GM23338 (cell line): ENCODE results near the gene PDSS1. TPM values are rescaled to one million over a fixed set of nuclear protein-coding genes. Genes with fewer than 3 reads are reported as not detected.
A peak's percentile ranks its signal among the peaks of the same experiment; 100 is the strongest.

Source experiments
- ATAC-seq: fragments of 200-7000 bp; cut with Tn5 transposase; 3 replicates; pipeline ENCODE4 v1.9.1; 2020
- DNase-seq: peaks from one replicate; pipeline ENCODE4 v3.0.0-alpha.2; 2015; ENCODE audit warnings: low spot score
- H2AFZ ChIP-seq: fragments of 200-600 bp; sonication (generic); 2 replicates; pipeline ENCODE4 v1.8.0; 2016; ENCODE audit warnings: antibody characterized with exemption, mild to moderate bottlenecking, moderate library complexity
- H3F3A ChIP-seq: fragments of 200-600 bp; sonication (generic); replicated peaks from 2 replicates; pipeline ENCODE4 v1.8.0; 2017; ENCODE audit warnings: antibody characterized with exemption, mixed run types, low read depth
- H3K27ac ChIP-seq: fragments of 200-600 bp; sonication (generic); 2 replicates; pipeline ENCODE4 v1.6.1; 2016; ENCODE audit warnings: low read depth
- H3K27me3 ChIP-seq: fragments of 200-600 bp; sonication (generic); 2 replicates; pipeline ENCODE4 v1.8.0; 2016; ENCODE audit warnings: mild to moderate bottlenecking, mixed run types, moderate library complexity; ENCODE audit not compliant: insufficient read depth
- H3K36me3 ChIP-seq: fragments of 200-600 bp; sonication (generic); 2 replicates; pipeline ENCODE4 v1.8.0; 2016; ENCODE audit warnings: mild to moderate bottlenecking; ENCODE audit not compliant: insufficient read depth
- H3K4me1 ChIP-seq: fragments of 200-600 bp; sonication (generic); 2 replicates; pipeline ENCODE4 v1.8.0; 2016; ENCODE audit warnings: mild to moderate bottlenecking, moderate library complexity; ENCODE audit not compliant: insufficient read depth
- H3K4me2 ChIP-seq: fragments of 200-600 bp; sonication (generic); 2 replicates; pipeline ENCODE4 v1.7.1; 2017; ENCODE audit warnings: mixed run types
- H3K4me3 ChIP-seq: fragments of 200-600 bp; sonication (generic); 2 replicates; pipeline ENCODE4 v1.6.1; 2016; ENCODE audit warnings: mixed run types
- H3K79me2 ChIP-seq: fragments of 200-600 bp; sonication (generic); replicated peaks from 2 replicates; pipeline ENCODE4 v1.8.0; 2017; ENCODE audit warnings: mild to moderate bottlenecking; ENCODE audit not compliant: insufficient read depth
- H3K9me2 ChIP-seq: fragments of 200-600 bp; sonication (generic); 2 replicates; pipeline ENCODE4 v1.8.0; 2017; ENCODE audit not compliant: insufficient read depth
- H4K20me1 ChIP-seq: fragments of 200-600 bp; sonication (generic); replicated peaks from 2 replicates; pipeline ENCODE4 v1.8.0; 2017; ENCODE audit warnings: mild to moderate bottlenecking; ENCODE audit not compliant: insufficient read depth
- H3K27ac Mint-ChIP-seq: 2 replicates; pipeline ENCODE4 v1.8.0; 2020; ENCODE audit warnings: inconsistent platforms, mild to moderate bottlenecking, moderate library complexity, mixed read lengths
- H3K27me3 Mint-ChIP-seq: 3 replicates; pipeline ENCODE4 v1.8.0; 2022; ENCODE audit warnings: low read depth, mild to moderate bottlenecking, moderate library complexity, mixed read lengths, inconsistent platforms; ENCODE audit not compliant: insufficient read depth, poor library complexity
- H3K36me3 Mint-ChIP-seq: 3 replicates; pipeline ENCODE4 v1.8.0; 2021; ENCODE audit warnings: low read depth, mild to moderate bottlenecking, inconsistent platforms, moderate library complexity, mixed read lengths
- H3K4me1 Mint-ChIP-seq: 3 replicates; pipeline ENCODE4 v1.8.0; 2020; ENCODE audit warnings: mild to moderate bottlenecking, inconsistent platforms, mixed read lengths
- H3K4me3 Mint-ChIP-seq: 3 replicates; pipeline ENCODE4 v1.8.0; 2021; ENCODE audit warnings: moderate library complexity, mild to moderate bottlenecking, inconsistent platforms, mixed read lengths
- H3K9me3 Mint-ChIP-seq: 3 replicates; pipeline ENCODE4 v1.8.0; 2020; ENCODE audit warnings: moderate library complexity, mild to moderate bottlenecking, inconsistent platforms, mixed read lengths
- CREB1 ChIP-seq: fragments of 250-450 bp; sonication (Bioruptor Pico); IDR thresholded peaks from 2 replicates; pipeline ENCODE4 v1.5.0; 2020; ENCODE audit warnings: low read depth, mild to moderate bottlenecking, moderate library complexity
- EZH2 ChIP-seq: fragments of 200-600 bp; sonication (generic); IDR thresholded peaks from one replicate; pipeline ENCODE4 v1.8.0; 2017; ENCODE audit warnings: antibody characterized with exemption, mild to moderate bottlenecking, low read depth; ENCODE audit not compliant: unreplicated experiment
- EZH2phosphoT487 ChIP-seq: fragments of 200-600 bp; sonication (generic); IDR thresholded peaks from one replicate; pipeline ENCODE4 v1.8.1; 2018; ENCODE audit warnings: antibody characterized with exemption; ENCODE audit not compliant: unreplicated experiment
- JUNB ChIP-seq: IDR thresholded peaks from one replicate; pipeline ENCODE4 v1.6.1; 2016; ENCODE audit warnings: antibody characterized with exemption; ENCODE audit not compliant: unreplicated experiment
- NANOG ChIP-seq: IDR thresholded peaks from 2 replicates; pipeline ENCODE4 v1.6.1; 2016; ENCODE audit warnings: antibody characterized with exemption, borderline replicate concordance
- STAT1 ChIP-seq: IDR thresholded peaks from one replicate; pipeline ENCODE4 v1.6.1; 2016; ENCODE audit warnings: antibody characterized with exemption; ENCODE audit not compliant: unreplicated experiment
- ZNF114 ChIP-seq: fragments of 250-450 bp; sonication (Bioruptor Pico); IDR thresholded peaks from 2 replicates; pipeline ENCODE4 v1.5.0; 2020; ENCODE audit warnings: mild to moderate bottlenecking, moderate library complexity
- polyA plus RNA-seq: library from polyadenylated mRNA; unstranded; fragments of >200 nt; fragmentation: Nextera tagmentation; extraction: Ambion mirVana; gene quantifications from 2 replicates; pipeline ENCODE4 v1.2.1, GENCODE V29; 2016
- total RNA-seq: library from RNA; depleted of rRNA; stranded (reverse); fragments of >200 nt; shearing (Covaris generic); gene quantifications from 2 replicates; pipeline ENCODE4 v1.2.3, GENCODE V29; 2014
- TF ChIP-seq, protein P1 (sequence below): IDR thresholded peaks from one replicate; pipeline ENCODE4 v1.6.1; 2018; ENCODE audit warnings: antibody characterized with exemption; ENCODE audit not compliant: unreplicated experiment
- TF ChIP-seq, protein P2 (sequence below), 2 experiments: fragments of 200-600 bp in 1 of 2; sonication (generic) in 1 of 2; conservative IDR thresholded peaks; 2 replicates each; pipeline versions ENCODE4 v1.5.1 to v1.6.1; 2016 to 2017; ENCODE audit warnings: antibody characterized with exemption in 2 of 2, low read depth in 2 of 2, mild to moderate bottlenecking in 2 of 2, moderate library complexity in 1 of 2
- TF ChIP-seq, protein P3 (sequence below): IDR thresholded peaks from 2 replicates; pipeline ENCODE4 v1.6.1; 2016; ENCODE audit warnings: antibody characterized with exemption

Gene PDSS1
- total and polyA plus RNA-seq, 2 experiments from 2014 or later, result 21.5 to 26.2 TPM

DNA sequence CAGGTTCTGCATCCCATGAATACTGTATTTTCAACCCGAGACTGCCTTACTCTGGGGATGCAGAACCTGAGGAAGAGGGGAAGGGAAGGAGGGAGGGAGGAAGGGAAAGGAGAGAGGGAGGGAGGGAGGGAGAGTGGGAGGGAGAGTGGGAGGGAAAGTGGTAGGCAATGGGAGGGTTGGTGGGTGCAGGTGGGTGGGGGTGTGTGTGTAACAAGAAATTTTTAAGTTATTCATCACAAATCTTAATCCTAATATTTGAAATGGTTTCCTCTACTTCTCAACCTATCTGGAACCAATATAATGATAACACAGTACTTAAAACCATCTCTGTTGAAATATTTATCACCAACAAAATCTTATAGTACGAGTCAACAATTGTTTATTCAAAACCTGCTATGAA, 68.0 kb downstream of the PDSS1 start (continued):
- TF ChIP-seq, protein P1, sequence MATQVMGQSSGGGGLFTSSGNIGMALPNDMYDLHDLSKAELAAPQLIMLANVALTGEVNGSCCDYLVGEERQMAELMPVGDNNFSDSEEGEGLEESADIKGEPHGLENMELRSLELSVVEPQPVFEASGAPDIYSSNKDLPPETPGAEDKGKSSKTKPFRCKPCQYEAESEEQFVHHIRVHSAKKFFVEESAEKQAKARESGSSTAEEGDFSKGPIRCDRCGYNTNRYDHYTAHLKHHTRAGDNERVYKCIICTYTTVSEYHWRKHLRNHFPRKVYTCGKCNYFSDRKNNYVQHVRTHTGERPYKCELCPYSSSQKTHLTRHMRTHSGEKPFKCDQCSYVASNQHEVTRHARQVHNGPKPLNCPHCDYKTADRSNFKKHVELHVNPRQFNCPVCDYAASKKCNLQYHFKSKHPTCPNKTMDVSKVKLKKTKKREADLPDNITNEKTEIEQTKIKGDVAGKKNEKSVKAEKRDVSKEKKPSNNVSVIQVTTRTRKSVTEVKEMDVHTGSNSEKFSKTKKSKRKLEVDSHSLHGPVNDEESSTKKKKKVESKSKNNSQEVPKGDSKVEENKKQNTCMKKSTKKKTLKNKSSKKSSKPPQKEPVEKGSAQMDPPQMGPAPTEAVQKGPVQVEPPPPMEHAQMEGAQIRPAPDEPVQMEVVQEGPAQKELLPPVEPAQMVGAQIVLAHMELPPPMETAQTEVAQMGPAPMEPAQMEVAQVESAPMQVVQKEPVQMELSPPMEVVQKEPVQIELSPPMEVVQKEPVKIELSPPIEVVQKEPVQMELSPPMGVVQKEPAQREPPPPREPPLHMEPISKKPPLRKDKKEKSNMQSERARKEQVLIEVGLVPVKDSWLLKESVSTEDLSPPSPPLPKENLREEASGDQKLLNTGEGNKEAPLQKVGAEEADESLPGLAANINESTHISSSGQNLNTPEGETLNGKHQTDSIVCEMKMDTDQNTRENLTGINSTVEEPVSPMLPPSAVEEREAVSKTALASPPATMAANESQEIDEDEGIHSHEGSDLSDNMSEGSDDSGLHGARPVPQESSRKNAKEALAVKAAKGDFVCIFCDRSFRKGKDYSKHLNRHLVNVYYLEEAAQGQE, result no peak
- TF ChIP-seq, protein P2, sequence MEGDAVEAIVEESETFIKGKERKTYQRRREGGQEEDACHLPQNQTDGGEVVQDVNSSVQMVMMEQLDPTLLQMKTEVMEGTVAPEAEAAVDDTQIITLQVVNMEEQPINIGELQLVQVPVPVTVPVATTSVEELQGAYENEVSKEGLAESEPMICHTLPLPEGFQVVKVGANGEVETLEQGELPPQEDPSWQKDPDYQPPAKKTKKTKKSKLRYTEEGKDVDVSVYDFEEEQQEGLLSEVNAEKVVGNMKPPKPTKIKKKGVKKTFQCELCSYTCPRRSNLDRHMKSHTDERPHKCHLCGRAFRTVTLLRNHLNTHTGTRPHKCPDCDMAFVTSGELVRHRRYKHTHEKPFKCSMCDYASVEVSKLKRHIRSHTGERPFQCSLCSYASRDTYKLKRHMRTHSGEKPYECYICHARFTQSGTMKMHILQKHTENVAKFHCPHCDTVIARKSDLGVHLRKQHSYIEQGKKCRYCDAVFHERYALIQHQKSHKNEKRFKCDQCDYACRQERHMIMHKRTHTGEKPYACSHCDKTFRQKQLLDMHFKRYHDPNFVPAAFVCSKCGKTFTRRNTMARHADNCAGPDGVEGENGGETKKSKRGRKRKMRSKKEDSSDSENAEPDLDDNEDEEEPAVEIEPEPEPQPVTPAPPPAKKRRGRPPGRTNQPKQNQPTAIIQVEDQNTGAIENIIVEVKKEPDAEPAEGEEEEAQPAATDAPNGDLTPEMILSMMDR (conservative IDR thresholded peaks at IDR 0.05; ENCODE audit: low read depth in 2 of 2), result no peak

DNA sequence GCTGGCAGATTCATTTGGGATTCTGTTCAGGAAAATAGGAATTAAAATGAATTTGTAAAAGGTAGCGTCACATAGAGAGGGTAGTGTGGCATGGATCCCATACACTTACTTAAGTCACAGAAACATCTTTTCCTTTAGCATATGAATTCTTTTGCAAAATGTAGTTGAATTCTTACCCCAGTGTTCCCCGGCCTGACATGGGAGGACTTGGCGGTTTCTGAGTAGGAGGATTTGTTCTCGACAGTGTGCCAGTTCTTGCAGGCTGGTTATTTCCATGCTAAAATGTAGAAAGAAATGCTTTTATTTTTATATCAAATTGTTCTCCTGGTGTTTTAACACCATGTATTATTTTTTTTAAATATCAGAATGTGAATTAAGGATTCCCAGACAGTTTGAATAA, 72.6 kb downstream of the PDSS1 start:
- Histone ChIP-seq H3K4me3 (no peak overlapping the region), H3K36me3 (no peaks in the 10 kb centered on the region), H3K9me2 (no peaks in the 10 kb centered on the region), H4K20me1 (no peaks in the 10 kb centered on the region; the same call in 1 of the 2 replicates), H3K27ac (no peak overlapping the region), H2AFZ (no peak overlapping the region), H3K27me3 (no peaks in the 10 kb centered on the region), H3K4me1 (peaks cover 15% of the 10 kb centered on the region; the same call in 1 of the 2 replicates), H3K4me2 (no peak overlapping the region), H3K79me2 (peaks cover 29% of the 10 kb centered on the region), H3F3A (no peaks in the 10 kb centered on the region)
- Mint-ChIP-seq H3K4me3 (no peak overlapping the region), H3K27ac (peak overlapping the region; percentile 52; the same call in 1 of the 2 replicates), H3K9me3 (no peaks in the 10 kb centered on the region), H3K36me3 (peaks cover 2% of the 10 kb centered on the region; the same call in 1 of the 3 replicates), H3K4me1 (peaks cover 22% of the 10 kb centered on the region; the same call in 2 of the 3 replicates), H3K27me3 (no peaks in the 10 kb centered on the region)
- DNase-seq (peak; percentile 16), ATAC-seq (peak; percentile 35; the same call in 2 of the 3 replicates)
- TF ChIP-seq, protein P2 (conservative IDR thresholded peaks at IDR 0.05; ENCODE audit: low read depth in 2 of 2), result no peak
- TF ChIP-seq JUNB (no peak), STAT1 (no peak), NANOG (no peak), EZH2phosphoT487 (no peak), EZH2 (no peak), ZNF114 (CRISPR knock-in tag) (no peak), CREB1 (CRISPR knock-in tag) (no peak)
- TF ChIP-seq, protein P3, sequence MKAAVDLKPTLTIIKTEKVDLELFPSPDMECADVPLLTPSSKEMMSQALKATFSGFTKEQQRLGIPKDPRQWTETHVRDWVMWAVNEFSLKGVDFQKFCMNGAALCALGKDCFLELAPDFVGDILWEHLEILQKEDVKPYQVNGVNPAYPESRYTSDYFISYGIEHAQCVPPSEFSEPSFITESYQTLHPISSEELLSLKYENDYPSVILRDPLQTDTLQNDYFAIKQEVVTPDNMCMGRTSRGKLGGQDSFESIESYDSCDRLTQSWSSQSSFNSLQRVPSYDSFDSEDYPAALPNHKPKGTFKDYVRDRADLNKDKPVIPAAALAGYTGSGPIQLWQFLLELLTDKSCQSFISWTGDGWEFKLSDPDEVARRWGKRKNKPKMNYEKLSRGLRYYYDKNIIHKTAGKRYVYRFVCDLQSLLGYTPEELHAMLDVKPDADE, result no peak
